GM12892 (cell line): ENCODE data around the gene PKP3.

ENCODE experiments used
- DNase-seq: peaks from one replicate; pipeline ENCODE4 v3.0.0; 2011; ENCODE audit not compliant: insufficient read length
- FAIRE-seq: peaks from 2 replicates; lab custom pipeline; 2011; peaks lifted over from hg19 to GRCh38; lab: Jason Lieb, UNC
- POLR2A ChIP-seq: IDR thresholded peaks from 2 replicates; pipeline ENCODE4 v1.6.1; 2011; ENCODE audit warnings: low read depth, low read length, control low read depth
- POLR2AphosphoS5 ChIP-seq: IDR thresholded peaks from 2 replicates; pipeline ENCODE4 v1.6.1; 2011; ENCODE audit warnings: low read depth, low read length, control low read depth
- TAF1 ChIP-seq: IDR thresholded peaks from 2 replicates; pipeline ENCODE4 v1.6.1; 2011; ENCODE audit warnings: low read depth, mild to moderate bottlenecking, control low read depth, low read length, borderline replicate concordance

The PKP3 gene

DNA sequence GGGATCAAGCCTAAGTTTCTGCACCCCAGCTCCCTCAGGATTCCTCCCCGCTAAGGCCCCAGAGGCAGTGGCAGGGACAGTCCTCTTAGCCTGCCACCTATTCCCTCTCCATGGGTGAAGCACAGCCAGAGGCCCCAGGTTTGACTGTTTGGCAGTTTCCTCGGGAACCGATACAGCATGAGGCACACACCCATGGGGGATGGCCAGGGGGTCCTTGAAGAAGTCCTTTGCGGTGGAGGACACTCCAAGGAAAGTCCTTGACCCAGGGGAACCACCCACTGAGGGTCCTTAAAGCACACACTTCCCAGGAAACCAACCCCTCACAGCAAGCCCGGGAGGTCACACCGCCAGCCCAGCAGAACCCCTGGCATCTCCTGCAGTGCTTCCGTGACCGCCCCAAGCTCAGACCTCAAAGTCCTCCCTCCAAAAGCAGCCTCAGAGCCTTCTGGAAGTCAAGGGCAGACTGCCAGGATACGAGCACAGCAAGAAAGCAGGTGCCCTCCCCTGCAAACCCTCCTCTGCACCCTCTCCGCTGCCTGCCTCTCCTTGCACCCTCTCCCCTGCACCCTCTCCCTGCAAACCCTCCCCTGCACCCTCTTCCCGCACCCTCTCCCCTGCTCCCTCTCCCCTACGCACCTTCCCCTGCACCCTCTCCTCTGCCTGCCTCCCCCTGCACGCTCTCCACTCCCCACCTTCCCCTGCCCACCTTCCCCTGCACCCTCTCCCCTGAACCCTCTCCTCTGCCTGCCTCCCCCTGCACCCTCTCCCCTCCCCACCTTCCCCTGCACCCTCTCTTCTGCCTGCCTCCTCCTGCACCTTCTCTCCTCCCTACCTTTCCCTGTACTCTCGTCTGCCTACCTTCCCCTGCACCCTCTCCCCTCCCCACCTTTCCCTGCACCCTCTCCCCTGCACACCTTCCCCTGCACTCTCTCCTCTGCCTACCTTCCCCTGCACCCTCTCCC lies 19.4 kb downstream of the PKP3 start:
- DNase-seq, result no peak
- TF ChIP-seq POLR2A (no peak), POLR2AphosphoS5 (no peak), TAF1 (no peak)
- no peak for FAIRE-seq

- DNase-seq (no peak), FAIRE-seq (no peak)
- TF ChIP-seq POLR2A, result no peak
- TF ChIP-seq TAF1, result no peak
- TF ChIP-seq POLR2AphosphoS5, result no peak
Measured at GRCh38 chr11:414318-414857, 20.4 kb downstream of the PKP3 start.

DNA sequence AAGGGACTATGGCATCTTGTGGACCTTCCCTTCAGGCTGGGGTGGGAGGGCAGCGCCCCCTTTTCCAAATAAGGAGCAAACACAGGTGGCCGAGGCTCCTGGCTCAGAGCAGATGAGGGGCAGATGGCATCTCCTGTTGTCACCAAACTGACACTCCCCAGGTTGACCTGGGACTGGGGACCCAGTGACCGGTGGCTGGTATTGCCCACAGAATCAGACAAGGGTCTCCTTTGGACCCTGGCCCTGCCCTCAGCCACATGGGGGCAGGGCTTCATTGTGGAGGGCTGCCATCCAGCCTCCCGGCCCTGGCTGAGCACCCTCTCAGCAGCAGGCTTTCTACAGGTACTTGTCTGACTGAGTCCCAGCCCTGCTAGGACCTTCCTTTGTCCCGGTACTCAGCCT lies 21.6 kb downstream of the PKP3 start:
- TF ChIP-seq TAF1 (no peak), POLR2AphosphoS5 (no peak), POLR2A (no peak)
- no peak for DNase-seq
- FAIRE-seq, result no peak

DNA sequence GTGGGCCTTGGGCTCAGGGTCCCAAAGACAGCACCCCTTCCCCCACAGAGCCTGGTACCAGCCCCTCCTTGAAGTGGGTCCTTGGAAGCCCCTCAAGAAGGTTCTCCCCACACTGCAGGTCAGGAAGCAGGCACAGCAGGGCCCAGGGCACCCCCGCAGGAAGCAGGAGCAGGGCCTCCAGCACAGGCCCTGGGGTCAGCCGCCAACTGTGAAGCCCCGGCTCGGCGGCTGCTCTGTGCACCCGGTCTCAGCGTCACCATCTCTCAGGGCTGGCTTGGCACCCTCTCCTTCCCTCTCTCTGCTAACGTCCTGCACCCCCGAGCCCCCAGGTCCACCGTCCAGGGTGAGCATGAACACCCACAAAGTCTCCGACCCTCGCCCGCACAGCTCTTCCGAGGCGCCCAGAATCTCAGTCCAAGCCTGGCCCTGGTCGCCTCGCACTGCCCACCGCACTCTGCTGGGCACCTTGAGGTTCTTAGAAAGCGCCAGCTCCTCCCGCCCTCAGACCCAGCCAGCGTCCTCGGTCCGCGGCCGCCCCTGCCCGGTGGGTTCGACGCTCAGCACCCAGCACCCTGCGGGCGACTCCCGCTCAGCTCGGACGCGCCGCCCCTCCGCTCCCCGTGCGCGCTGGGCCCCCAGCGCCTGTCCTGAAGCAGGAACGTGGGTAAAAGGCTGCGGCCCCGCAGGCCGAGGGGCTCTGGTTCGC lies 22.2 kb downstream of the PKP3 start:
- no peak for FAIRE-seq
- DNase-seq, result no peak
- TF ChIP-seq TAF1 (no peak), POLR2AphosphoS5 (no peak), POLR2A (no peak)

GRCh38 chr11:416757-417621 lies 23.0 kb downstream of the PKP3 start:
- TF ChIP-seq POLR2A (no peak), POLR2AphosphoS5 (no peak), TAF1 (no peak)
- FAIRE-seq (no peak), DNase-seq (no peak)

GRCh38 chr11:417652-418342 lies 23.8 kb downstream of the PKP3 start:
- TF ChIP-seq POLR2A (no peak), POLR2AphosphoS5 (no peak), TAF1 (no peak)
- FAIRE-seq, result no peak
- no peak for DNase-seq

DNA sequence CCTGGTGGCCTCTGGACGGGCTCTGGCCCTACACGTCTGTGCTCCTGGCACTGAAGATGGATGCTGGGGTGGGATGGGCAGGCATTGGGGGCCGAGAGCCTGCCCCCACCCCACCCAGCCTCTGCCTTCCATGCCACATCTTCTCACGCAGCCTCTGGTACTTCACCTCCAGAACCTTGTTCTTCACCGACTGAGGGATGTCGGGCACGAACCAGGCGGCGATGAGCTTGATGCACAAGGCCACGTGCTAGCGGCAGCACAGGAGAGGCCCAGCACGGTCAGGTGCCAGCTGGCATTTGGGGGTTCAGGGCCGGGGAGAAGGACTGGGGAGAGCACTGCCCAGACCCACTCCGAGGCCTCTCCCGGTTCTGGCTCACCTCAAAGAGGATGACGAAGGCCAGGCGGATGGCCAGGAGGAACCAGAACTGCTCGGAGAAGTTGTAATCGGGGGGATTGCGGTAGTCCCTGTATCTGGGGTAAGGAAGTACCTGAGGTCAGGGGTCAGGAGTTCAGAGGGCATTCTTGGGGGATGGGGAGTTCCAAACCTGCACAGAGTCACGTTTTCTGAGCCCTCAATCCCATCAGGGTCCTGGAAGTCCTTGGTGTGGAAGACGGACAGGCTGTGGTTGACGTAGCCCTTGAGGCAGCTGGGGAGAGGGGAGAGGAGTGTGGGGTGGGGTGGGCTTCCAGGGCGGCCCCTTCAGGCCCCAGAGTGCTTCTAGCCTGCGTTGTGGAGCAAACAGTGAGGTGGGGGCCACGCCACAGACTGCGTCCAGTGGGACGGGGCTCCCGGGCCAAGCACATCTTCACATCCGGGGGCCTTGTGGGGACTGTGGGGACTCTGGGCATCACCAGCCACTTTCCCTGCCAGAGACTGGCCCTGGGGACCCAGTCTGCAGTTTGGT lies 24.6 kb downstream of the PKP3 start:
- FAIRE-seq (no peak), DNase-seq (no peak)
- no peak for TF ChIP-seq POLR2A
- TF ChIP-seq TAF1, result no peak
- no peak for TF ChIP-seq POLR2AphosphoS5

DNA sequence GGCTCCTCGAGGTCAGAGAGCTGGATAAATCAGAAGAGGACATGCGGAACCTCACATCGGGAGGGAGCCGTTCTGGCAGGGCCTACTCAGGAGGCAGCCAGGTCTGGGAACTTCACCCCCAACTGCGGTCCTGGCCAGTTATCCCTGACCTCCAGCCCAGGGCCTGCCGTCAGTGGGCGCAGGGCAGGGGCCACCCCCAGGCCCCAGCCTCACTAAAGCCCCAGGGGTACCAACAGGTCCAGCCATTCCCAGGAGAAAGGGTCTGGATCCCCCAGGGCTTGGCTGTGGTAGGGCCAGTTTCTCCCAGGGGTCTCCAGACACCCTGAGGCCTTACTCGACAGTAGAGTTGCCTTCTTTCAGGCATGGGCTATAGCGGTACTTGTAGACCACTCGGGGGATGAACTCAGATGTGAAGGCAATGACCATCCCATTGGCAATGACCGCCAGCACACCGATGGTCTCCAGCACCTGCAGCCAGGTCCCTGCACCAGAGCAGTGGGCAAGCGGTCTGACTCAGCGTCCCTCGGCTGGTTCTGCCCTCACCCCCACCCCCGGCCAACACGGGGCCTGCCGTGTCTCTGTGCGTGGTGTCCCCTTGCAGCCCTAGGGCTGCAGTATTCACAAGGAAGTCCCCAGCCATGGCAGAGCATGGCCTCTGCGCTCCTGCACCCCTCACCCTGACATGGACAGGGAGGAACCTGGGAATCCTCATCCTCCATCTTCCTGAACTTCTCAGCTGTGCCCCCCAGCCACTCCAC lies 25.4 kb downstream of the PKP3 start:
- TF ChIP-seq POLR2A, result no peak
- TF ChIP-seq TAF1, result no peak
- TF ChIP-seq POLR2AphosphoS5, result no peak
- FAIRE-seq (no peak), DNase-seq (no peak)
